ENCODE results near the gene CHRNA4.

GRCh38 chr20:63298731-63299312, 62.3 kb downstream of the CHRNA4 start:
- TF ChIP-seq, protein P1, sequence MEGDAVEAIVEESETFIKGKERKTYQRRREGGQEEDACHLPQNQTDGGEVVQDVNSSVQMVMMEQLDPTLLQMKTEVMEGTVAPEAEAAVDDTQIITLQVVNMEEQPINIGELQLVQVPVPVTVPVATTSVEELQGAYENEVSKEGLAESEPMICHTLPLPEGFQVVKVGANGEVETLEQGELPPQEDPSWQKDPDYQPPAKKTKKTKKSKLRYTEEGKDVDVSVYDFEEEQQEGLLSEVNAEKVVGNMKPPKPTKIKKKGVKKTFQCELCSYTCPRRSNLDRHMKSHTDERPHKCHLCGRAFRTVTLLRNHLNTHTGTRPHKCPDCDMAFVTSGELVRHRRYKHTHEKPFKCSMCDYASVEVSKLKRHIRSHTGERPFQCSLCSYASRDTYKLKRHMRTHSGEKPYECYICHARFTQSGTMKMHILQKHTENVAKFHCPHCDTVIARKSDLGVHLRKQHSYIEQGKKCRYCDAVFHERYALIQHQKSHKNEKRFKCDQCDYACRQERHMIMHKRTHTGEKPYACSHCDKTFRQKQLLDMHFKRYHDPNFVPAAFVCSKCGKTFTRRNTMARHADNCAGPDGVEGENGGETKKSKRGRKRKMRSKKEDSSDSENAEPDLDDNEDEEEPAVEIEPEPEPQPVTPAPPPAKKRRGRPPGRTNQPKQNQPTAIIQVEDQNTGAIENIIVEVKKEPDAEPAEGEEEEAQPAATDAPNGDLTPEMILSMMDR (IDR thresholded peaks at IDR 0.05; ENCODE audit: extremely low read depth in 1 of 2, insufficient read depth in 1 of 2, low read depth in 1 of 2, low read length in 2 of 2) = no peak
- TF ChIP-seq POLR2AphosphoS5 (IDR thresholded peaks at IDR 0.05; ENCODE audit: insufficient read depth, low read depth, low read length) = no peak
- TF ChIP-seq, protein P2, sequence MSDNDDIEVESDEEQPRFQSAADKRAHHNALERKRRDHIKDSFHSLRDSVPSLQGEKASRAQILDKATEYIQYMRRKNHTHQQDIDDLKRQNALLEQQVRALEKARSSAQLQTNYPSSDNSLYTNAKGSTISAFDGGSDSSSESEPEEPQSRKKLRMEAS (IDR thresholded peaks at IDR 0.05; ENCODE audit: insufficient read depth, insufficient read length) = no peak

Data from endothelial cell of umbilical vein (primary cell).